ENCODE results near the gene ATF6B. TPM values are rescaled to one million over a fixed set of nuclear protein-coding genes. Genes with fewer than 3 reads are reported as not detected.
A peak's percentile ranks its signal among the peaks of the same experiment; 100 is the strongest.

ATF6B gene
- total RNA-seq, 1 donor from 2014 or later, result 14.1 TPM

DNA sequence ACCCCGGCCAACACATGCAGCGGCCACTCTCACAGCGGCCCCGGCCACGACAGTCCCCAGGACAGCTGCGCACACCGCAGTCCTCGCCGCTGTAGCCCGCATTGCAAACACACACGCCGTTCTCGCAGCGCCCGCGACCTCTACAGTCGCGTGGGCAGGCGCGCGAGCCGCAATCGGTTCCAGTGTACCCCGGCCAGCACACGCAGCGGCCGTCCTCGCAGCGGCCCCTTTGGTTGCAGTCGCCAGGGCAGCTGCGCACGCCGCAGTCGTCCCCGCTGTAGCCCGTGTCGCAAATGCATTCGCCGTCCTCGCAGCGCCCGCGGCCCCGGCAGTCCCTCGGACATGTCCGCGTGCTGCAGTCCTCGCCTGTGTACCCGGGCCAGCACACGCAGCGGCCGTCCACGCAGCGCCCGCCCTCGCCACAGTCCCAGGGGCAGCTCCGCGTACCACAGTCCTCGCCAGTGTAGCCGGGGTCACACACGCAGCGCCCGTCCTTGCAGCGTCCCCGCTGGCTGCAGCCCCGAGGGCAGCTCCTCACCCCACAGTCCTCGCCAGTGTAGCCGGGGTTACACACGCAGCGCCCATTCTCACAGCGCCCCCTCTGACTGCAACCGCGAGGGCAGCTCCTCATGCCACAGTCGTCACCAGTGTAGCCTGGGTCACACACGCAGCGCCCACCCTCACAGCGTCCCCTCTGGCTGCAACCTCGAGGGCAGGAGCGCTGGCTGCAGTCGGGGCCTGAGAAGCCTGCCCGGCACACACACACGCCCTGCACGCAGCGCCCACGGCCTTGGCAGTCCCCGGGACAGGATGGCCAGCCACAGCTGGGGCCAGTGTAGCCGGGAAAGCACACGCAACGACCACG, 31.4 kb downstream of the ATF6B start:
- Histone ChIP-seq H3K27me3 (ENCODE audit: control insufficient read depth in 3 of 3, insufficient read depth in 3 of 3, low read length in 3 of 3) (peaks cover 23 to 35% (median 29%) of the 10 kb centered on the region in 3 donors), H3K9ac (ENCODE audit: low read depth in 1 of 3, low read length in 3 of 3) (peak overlapping the region in 1 of 3 donors; percentile 54), H3K36me3 (ENCODE audit: control insufficient read depth in 3 of 3, insufficient read depth in 3 of 3, low read length in 3 of 3) (peaks cover 0 to 19% (median 10%) of the 10 kb centered on the region in 3 donors), H3K9me3 (ENCODE audit: control insufficient read depth in 3 of 3, low read length in 3 of 3) (no peaks in the 10 kb centered on the region), H3K4me1 (ENCODE audit: control insufficient read depth in 3 of 3, insufficient read depth in 3 of 3, low read length in 3 of 3) (peaks cover 3 to 22% (median 21%) of the 10 kb centered on the region in 3 donors), H3K27ac (ENCODE audit: low read depth, low read length) (no peak overlapping the region), H3K4me3 (ENCODE audit: low read length in 3 of 3) (peak overlapping the region in 2 of 3 donors; percentile 35 to 36)

DNA sequence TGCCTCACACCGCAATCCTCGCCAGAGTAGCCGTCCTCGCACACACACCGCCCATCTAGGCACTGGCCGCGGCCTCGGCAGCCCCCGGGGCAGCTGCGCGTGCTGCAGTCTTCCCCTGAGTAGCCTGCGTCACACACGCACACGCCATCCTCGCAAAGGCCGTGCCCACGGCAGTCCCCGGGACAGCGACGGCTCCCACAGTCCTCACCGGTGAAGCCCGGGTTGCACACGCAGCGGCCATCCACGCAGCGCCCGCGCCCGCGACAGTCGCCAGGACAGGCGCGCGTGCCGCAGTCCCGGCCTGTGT, 32.0 kb downstream of the ATF6B start:
- no peaks in the 10 kb centered on the region for H3K9me3 ChIP-seq (ENCODE audit: control insufficient read depth in 3 of 3, low read length in 3 of 3)
- peaks cover 0 to 19% (median 10%) of the 10 kb centered on the region in 3 donors for H3K36me3 ChIP-seq (ENCODE audit: control insufficient read depth in 3 of 3, insufficient read depth in 3 of 3, low read length in 3 of 3)
- H3K27me3 ChIP-seq (ENCODE audit: control insufficient read depth in 3 of 3, insufficient read depth in 3 of 3, low read length in 3 of 3), result peaks cover 23 to 35% (median 29%) of the 10 kb centered on the region in 3 donors
- H3K4me1 ChIP-seq (ENCODE audit: control insufficient read depth in 3 of 3, insufficient read depth in 3 of 3, low read length in 3 of 3), result peaks cover 3 to 22% (median 21%) of the 10 kb centered on the region in 3 donors
- no peak overlapping the region for H3K27ac ChIP-seq (ENCODE audit: low read depth, low read length)
- peak overlapping the region in 2 of 3 donors; percentile 35 to 36 for H3K4me3 ChIP-seq (ENCODE audit: low read length in 3 of 3)
- peak overlapping the region in 1 of 3 donors; percentile 54 for H3K9ac ChIP-seq (ENCODE audit: low read depth in 1 of 3, low read length in 3 of 3)

DNA sequence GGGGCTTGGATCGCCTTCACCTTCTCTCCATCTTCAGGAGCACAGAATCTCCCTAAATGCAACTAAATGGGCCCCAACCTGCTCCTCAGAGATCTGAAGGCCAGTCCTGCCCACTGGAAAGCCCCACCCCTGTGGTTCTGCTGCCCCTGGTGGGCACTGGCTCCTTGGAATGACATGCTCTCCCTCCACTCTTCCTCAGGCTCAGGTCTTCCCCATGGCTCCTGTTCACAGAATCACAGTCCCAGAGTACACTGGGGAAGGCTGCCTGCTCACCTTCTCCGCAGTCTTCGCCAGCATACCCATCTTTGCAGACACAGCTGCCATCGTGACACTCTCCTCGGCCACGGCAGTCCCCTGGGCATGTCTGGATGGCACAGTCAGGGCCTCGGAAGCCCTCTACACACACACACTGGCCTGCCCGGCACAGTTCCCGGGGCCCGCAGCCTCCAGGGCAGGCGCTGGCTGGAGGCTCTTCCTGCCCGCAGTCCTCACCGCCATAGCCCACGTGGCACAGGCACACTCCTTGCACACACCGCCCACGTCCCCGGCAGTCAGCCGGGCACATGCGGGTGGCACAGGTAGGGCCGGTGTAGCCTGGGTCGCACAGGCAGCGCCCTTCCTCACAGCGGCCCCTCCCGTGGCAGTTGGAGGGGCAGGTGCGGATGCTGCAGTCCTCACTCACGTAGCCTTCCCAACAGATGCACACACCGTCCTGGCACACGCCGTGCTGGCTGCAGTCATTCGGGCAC, 32.5 kb downstream of the ATF6B start:
- no peaks in the 10 kb centered on the region for H3K9me3 ChIP-seq (ENCODE audit: control insufficient read depth in 3 of 3, low read length in 3 of 3)
- H3K27me3 ChIP-seq (ENCODE audit: control insufficient read depth in 3 of 3, insufficient read depth in 3 of 3, low read length in 3 of 3), result peaks cover 23 to 35% (median 29%) of the 10 kb centered on the region in 3 donors
- H3K36me3 ChIP-seq (ENCODE audit: control insufficient read depth in 3 of 3, insufficient read depth in 3 of 3, low read length in 3 of 3), result peaks cover 0 to 22% (median 10%) of the 10 kb centered on the region in 3 donors
- peak overlapping the region in 1 of 3 donors; percentile 54 for H3K9ac ChIP-seq (ENCODE audit: low read depth in 1 of 3, low read length in 3 of 3)
- H3K4me3 ChIP-seq (ENCODE audit: low read length in 3 of 3), result peak overlapping the region in 1 of 3 donors; percentile 36
- no peak overlapping the region for H3K27ac ChIP-seq (ENCODE audit: low read depth, low read length)
- peaks cover 3 to 22% (median 21%) of the 10 kb centered on the region in 3 donors for H3K4me1 ChIP-seq (ENCODE audit: control insufficient read depth in 3 of 3, insufficient read depth in 3 of 3, low read length in 3 of 3)

DNA sequence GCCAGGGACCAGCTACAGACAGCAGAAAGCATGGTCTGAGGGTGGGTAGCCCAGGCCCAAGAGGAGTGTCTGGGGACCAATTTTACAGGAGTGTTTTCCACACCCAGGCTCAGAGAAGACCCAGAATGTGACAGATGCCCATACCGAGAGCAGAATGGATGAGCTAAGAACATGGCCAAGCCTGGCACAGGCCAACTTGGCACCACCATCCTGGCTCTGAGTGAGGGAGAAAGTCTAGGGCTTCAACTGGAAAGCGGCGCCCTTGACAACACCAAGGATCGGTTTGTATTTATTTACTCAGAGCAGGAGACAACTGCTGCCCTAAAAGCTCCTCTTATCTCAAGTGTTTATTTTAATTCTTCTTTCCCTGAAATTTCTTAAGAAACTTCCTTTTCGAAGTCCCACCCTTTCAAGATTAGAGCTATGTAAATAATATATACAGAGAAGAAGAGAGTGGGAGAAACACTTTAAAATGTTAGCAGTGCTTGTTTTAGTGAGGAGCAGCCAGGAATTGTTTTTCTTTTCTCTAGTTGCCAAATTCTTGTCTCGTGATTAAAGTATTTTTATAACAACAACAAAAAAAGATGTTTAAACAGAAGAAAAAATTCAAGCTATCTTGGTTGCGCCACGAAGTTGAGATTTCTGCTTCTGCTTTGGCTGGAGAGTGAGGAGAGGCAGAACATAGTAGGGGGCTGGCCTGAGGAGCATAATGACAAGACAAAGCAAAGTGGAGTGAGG, 35.1 kb downstream of the ATF6B start:
- Histone ChIP-seq H3K27me3 (ENCODE audit: control insufficient read depth in 3 of 3, insufficient read depth in 3 of 3, low read length in 3 of 3) (peaks cover 22 to 35% (median 33%) of the 10 kb centered on the region in 3 donors), H3K9me3 (ENCODE audit: control insufficient read depth in 3 of 3, low read length in 3 of 3) (no peaks in the 10 kb centered on the region), H3K4me3 (ENCODE audit: low read length in 3 of 3) (no peak overlapping the region), H3K4me1 (ENCODE audit: control insufficient read depth in 3 of 3, insufficient read depth in 3 of 3, low read length in 3 of 3) (peaks cover 6 to 22% (median 21%) of the 10 kb centered on the region in 3 donors), H3K9ac (ENCODE audit: low read depth in 1 of 3, low read length in 3 of 3) (peak overlapping the region in 2 of 3 donors; percentile 19 to 54), H3K36me3 (ENCODE audit: control insufficient read depth in 3 of 3, insufficient read depth in 3 of 3, low read length in 3 of 3) (peaks cover 0 to 31% (median 10%) of the 10 kb centered on the region in 3 donors), H3K27ac (ENCODE audit: low read depth, low read length) (peak overlapping the region; percentile 11)

DNA sequence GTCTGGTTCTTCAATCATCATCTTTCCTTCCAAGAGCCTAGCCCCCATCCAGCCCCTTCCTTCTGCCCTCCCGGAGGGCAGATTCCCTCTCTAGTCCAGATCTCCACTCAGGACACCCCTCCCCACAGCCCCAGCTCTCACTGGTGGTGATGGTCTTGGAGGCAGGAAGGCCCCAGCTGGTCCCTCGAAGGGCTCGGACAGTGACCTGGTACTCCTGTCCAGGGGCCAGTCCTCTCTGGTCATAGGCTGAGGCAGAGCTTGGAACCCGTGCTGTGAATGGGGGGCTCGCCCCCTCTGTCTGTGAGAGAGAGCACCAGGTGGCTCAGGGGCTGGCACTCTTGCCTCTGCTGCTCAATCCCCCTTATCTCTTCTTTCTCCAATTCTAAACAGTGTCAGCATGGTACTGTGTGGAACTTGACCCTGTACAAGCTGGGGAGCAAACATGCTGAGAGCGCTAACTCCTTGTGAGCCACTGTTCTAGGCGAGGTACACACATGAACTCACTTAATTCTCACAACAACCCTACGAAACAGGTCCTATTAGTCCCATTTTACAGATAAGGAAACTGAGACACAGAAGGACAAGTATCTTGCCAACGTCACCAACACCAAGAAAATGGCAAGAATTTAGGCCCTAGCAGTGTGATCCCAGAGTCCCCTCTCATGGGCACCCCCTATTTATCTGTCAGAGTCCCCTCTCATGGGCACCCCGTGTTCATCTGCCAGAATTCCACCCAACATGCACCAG, 38.8 kb downstream of the ATF6B start:
- Histone ChIP-seq H3K36me3 (ENCODE audit: control insufficient read depth in 3 of 3, insufficient read depth in 3 of 3, low read length in 3 of 3) (peaks cover 0 to 17% (median 7%) of the 10 kb centered on the region in 3 donors), H3K9ac (ENCODE audit: low read depth in 1 of 3, low read length in 3 of 3) (no peak overlapping the region), H3K27me3 (ENCODE audit: control insufficient read depth in 3 of 3, insufficient read depth in 3 of 3, low read length in 3 of 3) (peaks cover 11 to 19% (median 13%) of the 10 kb centered on the region in 3 donors), H3K9me3 (ENCODE audit: control insufficient read depth in 3 of 3, low read length in 3 of 3) (no peaks in the 10 kb centered on the region), H3K4me3 (ENCODE audit: low read length in 3 of 3) (no peak overlapping the region), H3K27ac (ENCODE audit: low read depth, low read length) (no peak overlapping the region), H3K4me1 (ENCODE audit: control insufficient read depth in 3 of 3, insufficient read depth in 3 of 3, low read length in 3 of 3) (peaks cover 3 to 8% (median 5%) of the 10 kb centered on the region in 3 donors)

DNA sequence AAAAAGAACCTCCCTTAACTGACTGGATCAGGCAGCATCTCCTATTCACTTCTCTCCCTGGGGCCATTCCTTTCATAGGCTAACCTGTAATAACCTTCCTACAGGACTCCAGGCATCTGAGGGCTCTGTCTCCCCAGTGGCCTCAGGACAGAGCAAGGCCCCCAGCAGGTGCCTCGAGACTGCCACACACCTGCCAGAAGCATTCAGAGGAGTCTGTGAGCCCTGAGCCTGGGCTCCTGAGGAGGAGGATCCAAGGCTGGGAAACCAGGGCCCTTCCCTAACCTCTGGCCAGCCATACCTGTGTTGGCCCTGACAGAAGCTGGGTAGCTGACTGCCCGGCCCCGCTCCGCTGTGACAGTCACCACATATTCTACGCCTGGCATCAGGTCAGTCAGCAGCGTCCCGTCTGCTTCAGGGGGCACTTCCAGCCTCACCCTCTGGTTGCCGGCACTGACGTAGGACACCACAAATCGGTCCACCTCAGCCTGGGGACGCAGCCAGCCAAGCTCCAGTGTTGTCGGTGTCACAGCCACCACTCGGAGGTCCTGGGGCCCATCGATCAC, 39.5 kb downstream of the ATF6B start:
- peak overlapping the region; percentile 47 for H3K27ac ChIP-seq (ENCODE audit: low read depth, low read length)

DNA sequence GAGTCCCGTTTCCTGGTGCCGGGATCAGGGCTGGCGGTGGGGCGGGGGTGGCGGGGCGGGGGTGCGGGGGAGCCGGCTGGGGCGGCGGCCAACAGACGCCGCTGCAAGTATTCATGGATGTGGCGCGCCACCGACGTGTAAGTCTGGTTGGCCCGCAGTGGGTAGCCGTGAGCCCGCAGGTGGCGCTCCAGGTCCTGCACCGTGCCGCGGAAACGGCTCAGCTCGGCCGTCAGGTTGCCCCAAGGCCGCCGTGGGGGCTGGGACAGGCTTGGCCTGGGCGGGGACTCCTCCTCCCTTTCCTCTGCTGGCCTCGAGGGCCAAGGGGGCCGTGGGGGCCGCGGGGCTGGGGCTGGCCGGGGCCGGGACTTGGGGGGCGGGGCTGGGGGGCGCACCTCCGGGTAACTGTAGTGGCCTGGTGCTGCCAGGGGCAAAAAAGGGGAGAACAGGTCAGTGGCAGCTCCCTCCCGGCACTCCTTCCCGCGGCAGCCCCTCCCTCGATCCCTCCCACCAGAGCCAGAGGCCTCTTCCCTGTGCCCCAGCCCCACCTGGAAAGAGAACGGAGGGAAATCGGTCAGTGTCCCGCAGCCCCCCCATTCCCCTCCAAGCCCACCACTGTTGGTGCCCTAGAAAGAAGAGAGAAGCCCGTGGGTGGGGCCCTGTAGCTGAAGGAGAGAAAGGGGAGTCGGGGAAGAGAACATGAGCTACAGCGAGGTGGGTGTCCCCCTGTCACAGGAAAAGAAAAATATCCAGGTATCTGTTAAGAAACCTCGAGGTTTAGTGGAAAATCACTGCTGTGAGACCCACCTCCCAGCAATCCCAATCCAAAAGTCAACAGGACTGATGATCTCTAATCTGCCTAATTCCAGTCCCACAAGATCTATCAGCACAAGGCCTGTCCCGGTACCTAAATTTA, 40.2 kb downstream of the ATF6B start:
- Histone ChIP-seq H3K4me1 (ENCODE audit: control insufficient read depth in 3 of 3, insufficient read depth in 3 of 3, low read length in 3 of 3) (peaks cover 3 to 7% (median 5%) of the 10 kb centered on the region in 3 donors), H3K9ac (ENCODE audit: low read depth in 1 of 3, low read length in 3 of 3) (peak overlapping the region in 1 of 3 donors; percentile 25)

More for the DNA sequence above, 39.5 kb downstream of the ATF6B start:
- peaks cover 11 to 23% (median 13%) of the 10 kb centered on the region in 3 donors for H3K27me3 ChIP-seq (ENCODE audit: control insufficient read depth in 3 of 3, insufficient read depth in 3 of 3, low read length in 3 of 3)
- H3K9ac ChIP-seq (ENCODE audit: low read depth in 1 of 3, low read length in 3 of 3), result no peak overlapping the region
- H3K4me3 ChIP-seq (ENCODE audit: low read length in 3 of 3), result no peak overlapping the region
- no peaks in the 10 kb centered on the region for H3K9me3 ChIP-seq (ENCODE audit: control insufficient read depth in 3 of 3, low read length in 3 of 3)
- peaks cover 0 to 23% (median 10%) of the 10 kb centered on the region in 3 donors for H3K36me3 ChIP-seq (ENCODE audit: control insufficient read depth in 3 of 3, insufficient read depth in 3 of 3, low read length in 3 of 3)
- peaks cover 3 to 10% (median 5%) of the 10 kb centered on the region in 3 donors for H3K4me1 ChIP-seq (ENCODE audit: control insufficient read depth in 3 of 3, insufficient read depth in 3 of 3, low read length in 3 of 3)

More for the DNA sequence above, 40.2 kb downstream of the ATF6B start:
- H3K27ac ChIP-seq (ENCODE audit: low read depth, low read length), result peak overlapping the region; percentile 47
- H3K36me3 ChIP-seq (ENCODE audit: control insufficient read depth in 3 of 3, insufficient read depth in 3 of 3, low read length in 3 of 3), result peaks cover 0 to 23% (median 10%) of the 10 kb centered on the region in 3 donors
- H3K9me3 ChIP-seq (ENCODE audit: control insufficient read depth in 3 of 3, low read length in 3 of 3), result no peaks in the 10 kb centered on the region
- H3K4me3 ChIP-seq (ENCODE audit: low read length in 3 of 3), result no peak overlapping the region
- H3K27me3 ChIP-seq (ENCODE audit: control insufficient read depth in 3 of 3, insufficient read depth in 3 of 3, low read length in 3 of 3), result peaks cover 11 to 30% (median 13%) of the 10 kb centered on the region in 3 donors

All from skeletal muscle tissue (tissue), 4 donors.